ACC112 (cell line): ENCODE measurements around the gene PPARD.

Source experiments
- H2AFZ ChIP-seq: fragments of 200-600 bp; sonication (generic); one replicate; pipeline ENCODE4 v1.6.0; 2017; ENCODE audit warnings: antibody characterized with exemption, low read length; ENCODE audit not compliant: unreplicated experiment
- H3K27ac ChIP-seq: fragments of 200-600 bp; sonication (generic); 2 replicates; pipeline ENCODE4 v1.5.1; 2014; ENCODE audit warnings: low read depth, mild to moderate bottlenecking, antibody characterized with exemption, low read length, moderate library complexity
- H3K27me3 ChIP-seq: fragments of 200-600 bp; sonication (generic); 2 replicates; pipeline ENCODE4 v1.6.1; 2014; ENCODE audit warnings: mild to moderate bottlenecking, antibody characterized with exemption, low read length, moderate library complexity, mixed read lengths; ENCODE audit not compliant: insufficient read depth
- H3K36me3 ChIP-seq: fragments of 200-600 bp; sonication (generic); 2 replicates; pipeline ENCODE4 v1.6.1; 2016; ENCODE audit warnings: mild to moderate bottlenecking, antibody characterized with exemption, low read length, moderate library complexity, mixed read lengths; ENCODE audit not compliant: insufficient read depth
- H3K4me1 ChIP-seq: fragments of 200-600 bp; sonication (generic); one replicate; pipeline ENCODE4 v1.6.1; 2016; ENCODE audit warnings: low read length, mixed read lengths; ENCODE audit not compliant: insufficient read depth, unreplicated experiment, control insufficient read depth
- H3K4me3 ChIP-seq: fragments of 200-600 bp; sonication (generic); 2 replicates; pipeline ENCODE4 v1.5.1; 2014; ENCODE audit warnings: mild to moderate bottlenecking, low read depth, low read length
- H3K79me2 ChIP-seq: fragments of 200-600 bp; sonication (generic); one replicate; pipeline ENCODE4 v1.6.0; 2016; ENCODE audit warnings: low read length; ENCODE audit not compliant: control insufficient read depth, unreplicated experiment, insufficient read depth

PPARD gene

DNA sequence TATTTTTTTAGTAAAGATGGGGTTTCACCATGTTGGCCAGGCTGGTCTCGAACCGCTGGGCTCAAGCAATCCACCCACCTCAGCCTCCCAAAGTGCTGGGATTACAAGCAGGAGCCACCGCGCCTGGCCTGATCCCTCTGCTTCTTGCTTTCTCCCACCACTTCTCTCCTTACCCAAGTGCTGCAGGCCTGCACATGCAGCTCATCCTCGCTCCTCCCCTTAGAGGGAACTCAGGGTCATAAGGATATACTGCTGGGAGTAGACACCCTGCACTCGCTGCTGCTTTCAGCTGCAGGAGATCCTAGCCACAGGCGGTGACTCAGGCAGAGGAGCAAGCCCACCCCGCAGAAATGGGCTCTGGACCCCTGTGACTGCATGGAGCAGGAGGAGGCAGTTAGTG is 69.7 kb downstream of the PPARD start:
- Histone ChIP-seq H3K36me3 (peaks cover 6% of the 10 kb centered on the region; the same call in 1 of the 2 replicates), H3K79me2 (peaks cover 2% of the 10 kb centered on the region), H3K4me1 (peaks cover 7% of the 10 kb centered on the region), H3K4me3 (no peak overlapping the region), H2AFZ (no peak overlapping the region), H3K27ac (no peak overlapping the region), H3K27me3 (no peaks in the 10 kb centered on the region)

DNA sequence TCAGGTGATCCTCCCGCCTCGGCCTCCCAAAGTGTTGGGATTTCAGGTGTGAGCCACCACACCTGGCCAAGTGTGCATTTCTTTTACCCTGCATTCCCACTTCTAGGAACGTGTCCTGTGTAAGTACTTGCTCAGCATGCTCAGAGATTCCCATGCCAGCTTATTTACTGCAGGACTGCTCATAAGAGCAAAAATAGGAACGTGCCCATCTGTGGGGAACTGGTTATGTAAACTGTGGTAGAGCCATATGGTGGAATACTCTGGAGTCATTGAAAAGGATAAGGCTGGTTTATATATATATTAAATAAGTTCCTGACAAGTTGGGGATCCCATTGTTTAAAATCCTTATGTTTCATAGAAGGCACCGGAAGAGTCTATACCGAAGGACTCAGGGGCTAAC is 71.6 kb downstream of the PPARD start:
- H3K4me1 ChIP-seq = peaks cover 9% of the 10 kb centered on the region
- no peak overlapping the region for H3K4me3 ChIP-seq
- H2AFZ ChIP-seq = no peak overlapping the region
- H3K27me3 ChIP-seq = no peaks in the 10 kb centered on the region
- peaks cover under 1% of the 10 kb centered on the region for H3K79me2 ChIP-seq
- no peak overlapping the region for H3K27ac ChIP-seq
- peaks cover 6% of the 10 kb centered on the region; the same call in 1 of the 2 replicates for H3K36me3 ChIP-seq

DNA sequence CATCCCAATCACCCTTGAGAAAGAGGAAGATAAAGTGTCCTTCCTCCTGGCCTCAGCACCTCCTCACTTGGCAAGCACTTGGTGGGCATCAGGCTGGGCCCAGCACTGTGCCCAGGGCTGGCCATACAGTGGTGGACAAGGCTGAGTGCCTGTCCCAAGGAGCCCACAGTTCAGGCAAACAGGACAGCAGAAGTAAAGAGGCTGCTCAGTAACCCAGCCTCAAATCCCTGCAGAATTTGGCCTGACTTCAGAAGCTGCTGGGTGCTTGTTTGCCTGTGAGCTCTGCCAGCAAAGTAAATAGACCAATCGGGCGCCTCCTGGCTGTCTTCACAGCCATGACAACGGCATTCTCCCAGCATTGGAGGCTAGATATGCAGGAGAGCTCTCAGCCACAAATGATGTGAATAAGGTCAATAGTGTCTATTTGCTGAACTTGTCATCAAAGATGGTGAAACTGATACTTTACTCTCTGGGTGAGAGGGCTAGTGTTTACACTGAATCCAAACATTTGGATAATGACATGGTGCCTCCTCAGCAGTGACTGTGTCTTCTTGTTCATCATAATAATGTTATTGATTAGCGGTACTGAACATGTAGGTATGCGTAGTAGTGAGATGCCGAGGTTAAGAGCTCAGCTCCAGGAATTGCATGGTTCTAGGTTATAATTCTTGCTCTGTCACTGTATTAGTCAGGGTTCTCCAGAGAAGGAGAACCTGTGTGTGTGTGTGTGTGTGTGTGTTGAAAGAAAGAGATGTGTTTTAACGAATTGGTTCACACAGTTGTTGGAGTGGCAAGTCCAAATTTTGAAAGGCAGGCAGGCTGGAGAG is 72.9 kb downstream of the PPARD start:
- no peaks in the 10 kb centered on the region for H3K27me3 ChIP-seq
- H3K4me1 ChIP-seq = peaks cover 18% of the 10 kb centered on the region
- H2AFZ ChIP-seq = no peak overlapping the region
- no peak overlapping the region for H3K27ac ChIP-seq
- H3K36me3 ChIP-seq = peaks cover 6% of the 10 kb centered on the region; the same call in 1 of the 2 replicates
- no peak overlapping the region for H3K4me3 ChIP-seq
- H3K79me2 ChIP-seq = no peaks in the 10 kb centered on the region

DNA sequence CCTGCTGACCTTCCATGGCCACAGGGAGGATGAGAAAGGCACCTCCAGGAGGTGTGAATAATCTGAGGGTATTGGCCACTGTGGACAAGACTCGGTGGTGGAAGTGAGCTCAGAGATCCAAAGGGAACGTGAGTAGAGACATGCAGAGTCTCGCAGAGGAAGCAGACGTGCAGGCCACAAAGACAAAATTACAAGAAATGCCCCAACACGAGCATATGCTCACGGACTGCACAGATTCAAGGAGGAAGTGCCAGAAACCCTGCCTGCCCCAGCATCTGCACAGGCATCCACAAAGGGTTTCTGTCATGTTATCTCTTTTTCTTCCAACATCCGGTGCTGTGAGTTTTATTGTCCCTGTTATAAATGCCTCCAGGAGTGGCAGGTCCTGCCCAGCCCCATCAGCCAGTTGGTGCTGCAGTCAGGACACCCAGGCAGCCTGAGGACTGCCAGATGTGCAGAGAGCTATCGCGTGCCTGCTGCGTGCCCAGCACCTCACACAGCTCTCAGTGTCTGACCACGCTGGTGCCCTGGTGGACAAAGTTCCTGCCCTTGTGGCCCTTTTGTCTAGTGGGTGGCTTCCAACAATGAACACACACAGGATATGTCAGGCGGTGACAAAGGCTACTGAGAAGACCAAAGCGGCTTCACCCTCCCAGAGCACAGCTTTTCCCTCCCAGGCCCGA is 75.8 kb downstream of the PPARD start:
- Histone ChIP-seq H3K4me3 (no peak overlapping the region), H3K27ac (no peak overlapping the region), H3K79me2 (no peaks in the 10 kb centered on the region), H3K27me3 (no peaks in the 10 kb centered on the region), H2AFZ (no peak overlapping the region), H3K4me1 (peaks cover 18% of the 10 kb centered on the region), H3K36me3 (peaks cover 10% of the 10 kb centered on the region; the same call in 1 of the 2 replicates)

DNA sequence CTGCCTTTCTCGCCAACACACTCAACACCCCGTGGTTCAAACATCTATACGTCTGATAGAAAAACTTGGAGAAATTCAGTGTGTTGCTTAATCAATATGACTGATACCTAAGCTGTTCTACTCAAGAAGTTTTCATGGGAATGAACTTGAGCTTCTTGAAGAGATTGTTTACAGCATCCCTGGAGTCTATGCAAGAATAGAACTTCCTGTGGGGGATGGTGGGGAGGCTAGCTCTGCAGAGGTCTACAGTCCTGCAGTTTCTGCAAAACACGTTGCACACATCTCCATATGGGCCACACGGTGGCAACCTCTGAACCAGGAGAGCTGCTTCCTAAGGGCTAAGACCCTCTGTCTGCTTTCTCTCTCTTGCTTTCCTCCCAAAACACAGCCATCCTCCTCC is 77.1 kb downstream of the PPARD start:
- Histone ChIP-seq H3K27ac (peak overlapping the region; percentile 10; the same call in 1 of the 2 replicates), H3K27me3 (no peaks in the 10 kb centered on the region), H3K4me1 (peaks cover 20% of the 10 kb centered on the region), H3K36me3 (peaks cover 10% of the 10 kb centered on the region; the same call in 1 of the 2 replicates), H3K4me3 (no peak overlapping the region), H3K79me2 (no peaks in the 10 kb centered on the region), H2AFZ (no peak overlapping the region)

DNA sequence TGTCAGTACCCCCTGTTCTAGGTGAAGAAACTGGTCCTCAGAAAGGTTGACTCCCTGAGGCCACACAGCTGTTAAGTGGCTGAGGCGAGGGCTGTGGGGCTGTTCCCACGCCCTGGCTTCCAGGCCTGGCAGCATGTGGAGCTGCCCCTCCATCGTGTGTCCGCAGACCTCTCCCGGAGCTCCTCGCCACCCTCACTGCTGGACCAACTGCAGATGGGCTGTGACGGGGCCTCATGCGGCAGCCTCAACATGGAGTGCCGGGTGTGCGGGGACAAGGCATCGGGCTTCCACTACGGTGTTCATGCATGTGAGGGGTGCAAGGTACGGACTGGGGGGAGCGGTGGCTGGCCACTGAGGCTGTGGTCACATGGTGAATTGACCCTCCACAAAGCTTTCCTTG is 77.6 kb downstream of the PPARD start:
- H3K36me3 ChIP-seq = peaks cover 13% of the 10 kb centered on the region; the same call in 1 of the 2 replicates
- H3K27ac ChIP-seq = no peak overlapping the region

DNA sequence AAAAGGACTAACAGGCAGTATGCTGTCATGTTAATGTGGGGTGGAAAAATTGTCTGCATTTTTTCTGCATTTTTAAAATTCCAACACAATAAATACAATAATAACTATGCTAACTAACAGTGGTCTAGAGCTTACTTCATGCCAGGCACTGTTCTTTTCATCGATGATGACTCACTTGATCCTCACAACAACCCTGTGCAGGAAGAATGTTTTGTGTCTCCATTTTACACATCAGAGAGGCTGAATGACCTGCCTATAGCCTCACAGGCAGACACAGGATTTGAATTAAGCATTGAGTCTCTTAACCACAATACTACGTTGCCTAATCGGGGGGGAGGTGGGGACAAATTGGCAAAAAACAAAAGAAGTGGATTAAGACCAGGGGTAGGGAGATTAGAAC is 82.9 kb downstream of the PPARD start:
- Histone ChIP-seq H3K4me3 (no peak overlapping the region), H3K27ac (peak overlapping the region; percentile 86), H3K79me2 (no peaks in the 10 kb centered on the region)

More for the DNA sequence above, 77.6 kb downstream of the PPARD start:
- no peaks in the 10 kb centered on the region for H3K79me2 ChIP-seq
- peaks cover 20% of the 10 kb centered on the region for H3K4me1 ChIP-seq
- no peak overlapping the region for H2AFZ ChIP-seq
- H3K4me3 ChIP-seq = no peak overlapping the region
- H3K27me3 ChIP-seq = no peaks in the 10 kb centered on the region

DNA sequence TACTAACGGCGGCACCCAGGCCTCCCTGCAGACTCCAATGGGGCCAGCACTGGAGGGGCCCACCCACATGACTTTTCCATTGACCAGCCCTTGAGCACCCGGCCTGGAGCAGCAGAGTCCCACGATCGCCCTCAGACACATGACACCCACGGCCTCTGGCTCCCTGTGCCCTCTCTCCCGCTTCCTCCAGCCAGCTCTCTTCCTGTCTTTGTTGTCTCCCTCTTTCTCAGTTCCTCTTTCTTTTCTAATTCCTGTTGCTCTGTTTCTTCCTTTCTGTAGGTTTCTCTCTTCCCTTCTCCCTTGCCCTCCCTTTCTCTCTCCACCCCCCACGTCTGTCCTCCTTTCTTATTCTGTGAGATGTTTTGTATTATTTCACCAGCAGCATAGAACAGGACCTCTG is 83.7 kb downstream of the PPARD start:
- no peak overlapping the region for H2AFZ ChIP-seq
- no peaks in the 10 kb centered on the region for H3K27me3 ChIP-seq
- H3K36me3 ChIP-seq = peaks cover 40% of the 10 kb centered on the region
- no peaks in the 10 kb centered on the region for H3K79me2 ChIP-seq
- H3K4me1 ChIP-seq = peaks cover 49% of the 10 kb centered on the region
- H3K27ac ChIP-seq = peak overlapping the region; percentile 86
- H3K4me3 ChIP-seq = no peak overlapping the region

More for the DNA sequence above, 82.9 kb downstream of the PPARD start:
- H3K4me1 ChIP-seq = peaks cover 49% of the 10 kb centered on the region
- no peak overlapping the region for H2AFZ ChIP-seq
- peaks cover 38% of the 10 kb centered on the region for H3K36me3 ChIP-seq
- no peaks in the 10 kb centered on the region for H3K27me3 ChIP-seq

DNA sequence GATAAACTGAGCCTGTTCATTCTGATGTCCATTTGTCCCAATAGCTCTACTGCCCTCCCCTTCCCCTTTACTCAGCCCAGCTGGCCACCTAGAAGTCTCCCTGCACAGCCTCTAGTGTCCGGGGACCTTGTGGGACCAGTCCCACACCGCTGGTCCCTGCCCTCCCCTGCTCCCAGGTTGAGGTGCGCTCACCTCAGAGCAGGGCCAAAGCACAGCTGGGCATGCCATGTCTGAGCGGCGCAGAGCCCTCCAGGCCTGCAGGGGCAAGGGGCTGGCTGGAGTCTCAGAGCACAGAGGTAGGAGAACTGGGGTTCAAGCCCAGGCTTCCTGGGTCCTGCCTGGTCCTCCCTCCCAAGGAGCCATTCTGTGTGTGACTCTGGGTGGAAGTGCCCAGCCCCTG is 85.1 kb downstream of the PPARD start:
- Histone ChIP-seq H3K27ac (peak overlapping the region; percentile 86), H3K36me3 (peaks cover 35% of the 10 kb centered on the region), H3K27me3 (no peaks in the 10 kb centered on the region), H2AFZ (no peak overlapping the region), H3K79me2 (no peaks in the 10 kb centered on the region), H3K4me1 (peaks cover 49% of the 10 kb centered on the region), H3K4me3 (no peak overlapping the region)

DNA sequence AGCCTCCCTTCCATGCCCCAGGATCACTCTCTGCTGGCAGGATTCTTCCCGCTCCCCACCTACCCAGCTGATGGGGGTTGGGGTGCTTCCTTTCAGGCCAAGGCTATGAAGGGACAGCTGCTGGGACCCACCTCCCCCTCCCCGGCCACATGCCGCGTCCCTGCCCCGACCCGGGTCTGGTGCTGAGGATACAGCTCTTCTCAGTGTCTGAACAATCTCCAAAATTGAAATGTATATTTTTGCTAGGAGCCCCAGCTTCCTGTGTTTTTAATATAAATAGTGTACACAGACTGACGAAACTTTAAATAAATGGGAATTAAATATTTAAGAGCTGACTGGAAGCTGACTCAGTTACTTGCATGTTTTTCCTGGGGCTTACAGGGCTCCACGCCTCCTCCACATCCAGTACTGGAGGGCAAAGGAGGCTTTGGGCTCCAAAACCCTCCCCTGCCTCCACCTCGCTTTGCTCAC is 85.5 kb downstream of the PPARD start:
- no peaks in the 10 kb centered on the region for H3K27me3 ChIP-seq
- H3K79me2 ChIP-seq = no peaks in the 10 kb centered on the region
- H3K36me3 ChIP-seq = peaks cover 33% of the 10 kb centered on the region
- H3K27ac ChIP-seq = peak overlapping the region; percentile 86
- H3K4me3 ChIP-seq = peak overlapping the region; percentile 51
- H2AFZ ChIP-seq = no peak overlapping the region
- H3K4me1 ChIP-seq = peaks cover 49% of the 10 kb centered on the region
